ENCODE data around the gene FOCAD. TPM values are rescaled to one million over a fixed set of nuclear protein-coding genes. Genes with fewer than 3 reads are reported as not detected.

FOCAD gene
- total and polyA plus RNA-seq, 2 donors (not counting 1 experiment from before 2014, with no cell fraction given): 4.0 to 10.1 TPM

GRCh38 chr9:20684875-20685696 lies 1.0 kb downstream of the FOCAD start:
- TF ChIP-seq EZH2 (IDR thresholded peaks at IDR 0.05; ENCODE audit: borderline replicate concordance, insufficient read depth, low read depth, low read length, poor library complexity, severe bottlenecking) (no peak), CTCF (IDR thresholded peaks at IDR 0.05) (no peak)
- no peaks in the 10 kb centered on the region for H3K27me3 Mint-ChIP-seq

GRCh38 chr9:20685769-20686168 lies 1.7 kb downstream of the FOCAD start:
- POLR2A ChIA-PET: no interaction called here
- H3K27ac ChIP-seq (ENCODE audit: low read length in 2 of 2): no peak overlapping the region
- Mint-ChIP-seq H3K27me3 (no peaks in the 10 kb centered on the region), H3K4me1 (peaks cover 17% of the 10 kb centered on the region), H3K4me3 (no peak overlapping the region), H3K9me3 (ENCODE audit: insufficient read depth) (no peaks in the 10 kb centered on the region), H3K27ac (no peak overlapping the region)
- DNase-seq (no peak), ATAC-seq (ENCODE audit: low read depth) (no peak)
- no peak overlapping the region for H3K4me3 ChIP-seq (ENCODE audit: control extremely low read depth in 1 of 5, extremely low read depth in 1 of 5, insufficient read depth in 1 of 5, low read depth in 2 of 5, low read length in 4 of 5)
- H3K36me3 ChIP-seq (replicated peaks in 1 of 2; ENCODE audit: control extremely low read depth in 1 of 2, control insufficient read depth in 1 of 2, extremely low read depth in 1 of 2, insufficient read depth in 2 of 2, low read length in 1 of 2): no peaks in the 10 kb centered on the region
- CTCF ChIA-PET: interaction anchor here (2.0 to 2.1 kb wide), 2 partner anchors 27 to 61 kb away, joined by 6 read pairs; no protein-coding TSS in a partner anchor
- intact Hi-C loops (cut with micrococcal nuclease): loop anchor here (2.0 to 10.0 kb wide), 4 partner anchors 59 to 1637 kb away; partner anchors contain the start of genes CDKN2A, CDKN2B-AS1, HACD4 and RRAGA
- H4K20me1 ChIP-seq (ENCODE audit: control insufficient read depth, insufficient read depth, low read length, poor library complexity, severe bottlenecking): no peaks in the 10 kb centered on the region
- peaks cover 10% of the 10 kb centered on the region for H3K79me2 ChIP-seq (ENCODE audit: control insufficient read depth, insufficient read depth, low read length)
- no CpG with 5 or more reads among the region's 8 CpGs for WGBS (ENCODE audit: insufficient coverage)
- peaks cover 15 to 17% of the 10 kb centered on the region in 2 donors for H3K4me1 ChIP-seq (ENCODE audit: control insufficient read depth in 2 of 2, insufficient read depth in 2 of 2, low read length in 2 of 2)
- H2AFZ ChIP-seq (ENCODE audit: insufficient read depth, low read depth, low read length, poor library complexity, severe bottlenecking): no peak overlapping the region
- H3K9me3 ChIP-seq (ENCODE audit: control extremely low read depth in 1 of 3, control insufficient read depth in 2 of 3, insufficient read depth in 1 of 3, low read length in 2 of 3): no peaks in the 10 kb centered on the region
- H3K9ac ChIP-seq (ENCODE audit: low read length): no peak overlapping the region
- TF ChIP-seq EZH2 (IDR thresholded peaks at IDR 0.05; ENCODE audit: borderline replicate concordance, insufficient read depth, low read depth, low read length, poor library complexity, severe bottlenecking): no peak
- no peak for TF ChIP-seq CTCF (IDR thresholded peaks at IDR 0.05)
- no peak overlapping the region for H3K4me2 ChIP-seq (replicated peaks; ENCODE audit: low read depth, low read length, poor library complexity, severe bottlenecking)
- no peaks in the 10 kb centered on the region for H3K27me3 ChIP-seq (replicated peaks in 1 of 4; ENCODE audit: control extremely low read depth in 1 of 4, control insufficient read depth in 3 of 4, insufficient read depth in 4 of 4, low read length in 3 of 4)

More at GRCh38 chr9:20684875-20685696, 1.0 kb downstream of the FOCAD start:
- Histone ChIP-seq H2AFZ (ENCODE audit: insufficient read depth, low read depth, low read length, poor library complexity, severe bottlenecking) (peak overlapping the region; percentile 91), H3K79me2 (ENCODE audit: control insufficient read depth, insufficient read depth, low read length) (peaks cover 5% of the 10 kb centered on the region), H3K9me3 (ENCODE audit: control extremely low read depth in 1 of 3, control insufficient read depth in 2 of 3, insufficient read depth in 1 of 3, low read length in 2 of 3) (no peaks in the 10 kb centered on the region), H3K27me3 (replicated peaks in 1 of 4; ENCODE audit: control extremely low read depth in 1 of 4, control insufficient read depth in 3 of 4, insufficient read depth in 4 of 4, low read length in 3 of 4) (no peaks in the 10 kb centered on the region), H3K36me3 (replicated peaks in 1 of 2; ENCODE audit: control extremely low read depth in 1 of 2, control insufficient read depth in 1 of 2, extremely low read depth in 1 of 2, insufficient read depth in 2 of 2, low read length in 1 of 2) (no peaks in the 10 kb centered on the region), H3K9ac (ENCODE audit: low read length) (peak overlapping the region; percentile 89), H4K20me1 (ENCODE audit: control insufficient read depth, insufficient read depth, low read length, poor library complexity, severe bottlenecking) (no peaks in the 10 kb centered on the region), H3K4me2 (replicated peaks; ENCODE audit: low read depth, low read length, poor library complexity, severe bottlenecking) (peak overlapping the region; percentile 94), H3K4me3 (ENCODE audit: control extremely low read depth in 1 of 5, extremely low read depth in 1 of 5, insufficient read depth in 1 of 5, low read depth in 2 of 5, low read length in 4 of 5) (peak overlapping the region; percentile 71 to 92 (median 83)), H3K27ac (ENCODE audit: low read length in 2 of 2) (peak overlapping the region in 1 of 2 donors; percentile 70), H3K4me1 (ENCODE audit: control insufficient read depth in 2 of 2, insufficient read depth in 2 of 2, low read length in 2 of 2) (peaks cover 15 to 17% of the 10 kb centered on the region in 2 donors)
- intact Hi-C loops (cut with micrococcal nuclease): loop anchor here (1.0 to 10.0 kb wide), 7 partner anchors 43 to 1636 kb away; partner anchors contain the start of genes ACER2, CDKN2A, CDKN2B-AS1 and HACD4
- WGBS (ENCODE audit: insufficient coverage): 2% methylated on average over 6 of the region's 10 CpGs
- CTCF ChIA-PET: interaction anchor here (0.6 to 2.3 kb wide), 9 partner anchors 12 to 255 kb away, joined by 3 to 8 read pairs (median 3); partner anchors contain the start of gene MLLT3
- ATAC-seq (ENCODE audit: low read depth) (no peak), DNase-seq (no peak)
- Mint-ChIP-seq H3K27ac (peak overlapping the region; percentile 48), H3K4me3 (peak overlapping the region; percentile 95), H3K9me3 (ENCODE audit: insufficient read depth) (no peaks in the 10 kb centered on the region), H3K4me1 (peaks cover 17% of the 10 kb centered on the region)
- POLR2A ChIA-PET: interaction anchor here (1.2 kb wide), 1 partner anchor 26 kb away, joined by 3 read pairs; no protein-coding TSS in a partner anchor
